ENCODE data around the gene INMT.

The INMT gene

DNA sequence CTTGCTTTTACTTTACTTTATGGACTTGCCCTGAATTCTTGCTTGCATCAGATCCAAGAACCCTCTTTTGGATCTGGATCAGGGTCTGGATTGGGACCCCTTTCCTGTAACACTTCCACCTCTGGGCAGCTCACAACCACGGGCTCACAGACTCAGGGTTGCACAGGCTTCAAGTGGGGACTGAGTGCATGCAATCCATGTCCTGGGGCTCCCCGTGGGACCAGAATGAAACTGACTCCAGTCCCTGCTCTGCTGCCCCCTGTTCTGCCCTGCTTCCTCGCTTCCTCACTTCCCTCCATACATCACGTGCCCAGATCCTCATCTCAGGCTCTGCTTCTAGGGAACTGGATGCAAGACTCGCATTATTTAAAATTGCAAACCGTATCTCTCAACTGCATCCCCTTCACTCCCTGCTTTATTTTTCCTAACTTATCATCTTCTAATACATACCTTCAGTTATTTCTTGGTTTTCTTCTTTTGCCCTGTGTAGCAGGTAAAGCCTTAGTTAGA, 23.3 kb upstream of the INMT start:
- no peak for DNase-seq (ENCODE audit: low spot score)

DNA sequence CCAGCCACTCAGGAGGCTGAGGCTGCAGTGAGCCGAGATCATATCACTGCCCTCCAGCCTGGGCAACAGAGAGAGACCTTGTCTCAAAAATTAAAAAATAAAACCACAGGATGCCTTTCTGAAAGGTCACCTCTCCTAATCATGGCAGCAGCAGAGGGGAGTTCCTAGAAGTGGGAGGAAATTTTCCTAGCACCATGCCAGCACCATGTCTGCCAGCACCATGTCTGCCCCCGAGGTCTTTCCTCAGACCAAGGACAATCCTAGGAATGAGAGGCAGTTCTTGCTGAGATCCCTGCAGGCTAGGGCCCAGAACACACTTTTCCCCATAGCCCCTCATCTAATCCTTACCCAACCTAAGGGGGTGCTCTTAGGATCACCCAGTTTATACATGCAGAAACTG, 22.3 kb upstream of the INMT start:
- no peak for DNase-seq (ENCODE audit: low spot score)

DNA sequence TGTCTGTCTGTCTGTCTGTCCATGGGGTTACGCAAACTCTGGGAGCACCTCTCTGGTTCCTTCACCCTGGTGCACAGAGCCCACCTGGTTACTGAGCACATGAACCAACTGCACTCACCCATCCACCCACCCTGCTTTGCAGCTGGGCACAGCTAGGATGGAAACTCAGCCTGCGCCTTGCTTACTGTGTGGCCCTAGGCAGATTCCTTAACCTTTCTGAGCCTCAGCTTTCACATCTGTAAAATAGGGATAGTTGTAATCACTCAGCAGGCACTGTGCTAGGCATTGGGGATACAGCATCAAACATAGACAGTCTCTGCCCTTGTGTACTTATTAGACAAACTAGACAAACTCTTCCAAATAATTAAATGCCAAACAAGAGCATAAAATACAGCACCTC, 21.8 kb upstream of the INMT start:
- DNase-seq (ENCODE audit: low spot score), result no peak

DNA sequence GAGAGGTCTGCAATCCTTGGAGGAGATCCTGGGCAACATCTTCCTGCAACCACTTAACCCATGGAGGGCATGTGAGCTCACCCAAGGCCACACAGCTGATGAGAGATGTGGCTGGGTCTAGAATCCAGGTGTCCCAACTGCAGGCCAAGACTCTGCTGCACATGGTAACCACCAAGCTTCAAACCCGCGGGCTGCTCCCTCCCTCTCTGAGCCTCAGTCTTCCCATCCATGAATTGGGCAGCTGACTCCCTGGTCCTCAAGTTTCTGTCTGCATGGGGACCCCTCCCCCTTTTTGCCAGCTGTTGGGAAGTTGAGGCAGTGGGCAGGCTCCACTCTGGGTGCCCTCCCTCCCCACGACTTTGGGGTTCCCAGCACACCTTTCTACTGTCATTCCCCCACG, 20.9 kb upstream of the INMT start:
- DNase-seq (ENCODE audit: low spot score), result no peak

- no peak for DNase-seq (ENCODE audit: low spot score)
These were observed 20.4 kb upstream of the INMT start for GRCh38 chr7:30731581-30731980.

- DNase-seq (ENCODE audit: low spot score), result no peak
These were observed 19.3 kb upstream of the INMT start for GRCh38 chr7:30732606-30733005.

DNA sequence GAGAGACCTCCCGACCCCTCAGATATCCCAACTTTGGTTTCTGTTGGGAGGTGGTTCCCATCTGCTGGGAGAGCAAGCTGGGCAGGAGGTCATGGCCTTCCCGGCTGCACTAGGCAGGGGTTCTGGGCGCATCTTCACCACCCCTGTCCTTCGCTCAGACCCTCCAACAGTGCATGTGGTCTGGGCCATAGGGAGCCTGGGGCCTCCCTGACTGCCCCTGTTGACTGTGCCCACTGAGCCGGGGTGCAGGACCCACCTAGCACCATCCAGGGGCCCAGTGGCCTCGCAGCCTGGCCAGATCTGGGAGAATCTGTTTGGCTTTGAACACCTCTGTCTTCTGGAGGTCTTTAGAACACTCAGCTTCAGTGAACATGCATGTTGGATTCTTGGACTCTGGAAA, 18.7 kb upstream of the INMT start:
- DNase-seq (ENCODE audit: low spot score), result no peak

- DNase-seq (ENCODE audit: low spot score), result no peak
These were observed 18.2 kb upstream of the INMT start for GRCh38 chr7:30733691-30734090.

DNA sequence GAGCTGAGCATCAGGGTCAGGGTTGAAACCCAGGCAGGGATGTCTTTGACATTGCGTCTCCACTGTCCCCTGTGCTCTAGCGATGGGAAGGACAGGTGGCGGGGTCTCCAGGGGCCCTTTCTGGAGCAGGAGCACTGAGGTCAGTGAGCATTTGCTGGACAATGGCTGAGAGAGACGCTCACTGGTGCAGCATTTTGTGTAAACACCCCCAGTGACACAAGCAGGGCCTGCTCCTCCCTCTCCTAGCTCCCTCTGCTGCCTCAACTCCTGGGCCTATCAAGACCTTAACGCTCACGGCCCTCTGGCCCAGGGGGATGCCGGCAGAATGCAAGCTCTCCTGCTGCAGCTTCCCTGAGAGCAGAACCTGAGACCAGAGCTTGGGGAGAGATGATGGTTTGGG, 17.4 kb upstream of the INMT start:
- DNase-seq (ENCODE audit: low spot score), result no peak

DNA sequence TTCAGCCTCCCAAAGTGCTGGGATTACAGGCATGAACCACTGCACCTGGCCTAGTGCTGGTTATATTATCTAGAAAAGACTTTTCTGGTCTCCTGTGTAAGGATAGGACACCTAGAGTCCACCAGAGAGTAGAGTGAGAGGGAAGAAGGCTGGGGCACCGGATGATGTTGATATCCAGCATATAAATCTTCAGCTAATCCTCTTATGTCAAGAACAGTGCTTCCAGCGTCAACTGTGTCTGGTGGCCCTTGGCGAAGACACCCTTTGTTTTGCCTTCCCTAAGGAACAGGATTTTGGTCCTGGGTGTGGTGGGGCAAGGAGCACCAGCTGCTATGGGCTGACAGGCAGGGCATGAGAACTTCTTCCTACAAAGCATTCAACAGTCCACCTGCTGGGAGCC, 16.3 kb upstream of the INMT start:
- DNase-seq (ENCODE audit: low spot score), result no peak

GRCh38 chr7:30736291-30736690, 15.6 kb upstream of the INMT start:
- DNase-seq (ENCODE audit: low spot score), result no peak

DNA sequence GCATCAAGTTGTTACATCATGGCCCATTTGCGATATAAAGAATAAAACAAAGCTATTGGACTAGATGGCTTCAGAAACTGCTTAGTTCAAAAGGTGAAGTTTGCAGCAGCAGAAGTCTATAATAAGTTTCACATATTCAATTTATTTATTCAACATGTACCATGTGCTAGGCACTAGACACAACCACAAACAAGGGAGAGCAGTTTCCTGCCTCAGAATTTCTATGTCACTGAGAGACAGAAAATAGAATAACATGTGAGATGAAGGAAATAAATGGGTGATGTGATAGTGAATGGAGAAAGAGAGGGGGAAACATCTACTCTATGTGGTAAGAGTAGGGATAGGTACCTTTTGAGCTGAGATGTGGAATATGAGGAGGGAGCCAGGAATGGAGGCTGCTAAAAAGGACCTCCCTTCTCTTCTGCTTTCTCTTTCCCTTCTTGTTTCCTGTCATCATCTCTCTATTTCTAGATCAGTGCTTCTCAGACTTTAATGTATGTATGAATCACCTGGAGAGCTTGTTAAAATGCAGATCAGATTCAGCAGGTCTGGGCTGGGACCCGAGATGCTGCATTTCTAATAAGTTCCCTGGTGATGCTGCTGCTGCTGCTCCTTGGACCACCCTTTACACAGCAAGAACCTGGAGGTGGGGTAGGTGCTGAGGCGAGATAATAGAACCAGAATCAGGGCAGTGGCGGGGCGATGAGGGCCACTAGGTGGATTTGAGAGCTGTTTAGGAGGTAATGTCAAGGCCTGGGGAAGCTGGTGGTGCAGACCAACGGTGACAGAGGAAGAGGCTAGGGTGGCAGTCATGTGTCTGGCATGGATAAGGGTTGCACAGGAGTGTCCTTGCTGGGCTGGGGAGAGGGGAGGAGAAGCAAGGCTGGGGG, 13.7 kb upstream of the INMT start:
- no peak for DNase-seq (ENCODE audit: low spot score)

DNA sequence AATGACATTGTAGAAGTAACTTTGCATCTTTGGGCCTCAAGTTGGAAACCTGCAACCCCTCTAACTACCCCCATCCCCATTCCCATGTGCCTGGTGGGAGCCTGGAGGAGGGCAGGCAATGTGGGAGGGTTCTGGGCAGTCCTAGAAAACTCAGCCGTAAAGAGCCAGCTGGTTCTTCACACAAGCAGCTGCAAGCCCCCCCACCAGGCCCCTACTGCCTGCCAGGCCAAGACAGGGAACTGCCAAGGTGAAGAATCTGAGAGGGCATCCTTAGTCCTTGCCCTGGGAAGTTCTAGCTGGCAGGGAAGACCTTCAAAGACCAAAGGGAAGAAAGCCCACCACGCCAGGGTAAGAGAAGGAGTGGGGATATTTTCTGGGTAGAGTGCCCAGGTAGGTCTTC, 12.2 kb upstream of the INMT start:
- no peak for DNase-seq (ENCODE audit: low spot score)

GRCh38 chr7:30740417-30741181, 11.3 kb upstream of the INMT start:
- peak; percentile 88 for DNase-seq (ENCODE audit: low spot score)

GRCh38 chr7:30741289-30741688, 10.6 kb upstream of the INMT start:
- no peak for DNase-seq (ENCODE audit: low spot score)

GRCh38 chr7:30743371-30744074, 8.4 kb upstream of the INMT start:
- peak; percentile 67 for DNase-seq (ENCODE audit: low spot score)

DNA sequence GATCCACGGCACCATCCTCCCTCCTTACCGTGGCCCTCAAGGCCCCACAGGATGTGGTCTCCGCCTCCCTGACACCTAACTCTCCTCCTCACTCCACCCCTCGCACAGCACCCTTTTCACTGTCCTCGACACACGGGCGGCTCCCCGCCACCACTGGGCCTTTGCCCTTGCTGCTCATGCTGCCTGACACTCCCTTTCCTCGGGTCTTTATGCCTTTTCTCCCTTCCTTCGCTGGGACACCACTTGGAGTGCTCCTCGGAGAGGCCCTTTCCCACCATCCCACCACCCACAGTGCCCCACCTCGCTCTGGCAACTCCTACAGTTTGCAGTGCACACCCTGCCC, 7.9 kb upstream of the INMT start:
- DNase-seq (ENCODE audit: low spot score), result no peak

GRCh38 chr7:30745261-30745941, 6.5 kb upstream of the INMT start:
- no peak for DNase-seq (ENCODE audit: low spot score)

DNA sequence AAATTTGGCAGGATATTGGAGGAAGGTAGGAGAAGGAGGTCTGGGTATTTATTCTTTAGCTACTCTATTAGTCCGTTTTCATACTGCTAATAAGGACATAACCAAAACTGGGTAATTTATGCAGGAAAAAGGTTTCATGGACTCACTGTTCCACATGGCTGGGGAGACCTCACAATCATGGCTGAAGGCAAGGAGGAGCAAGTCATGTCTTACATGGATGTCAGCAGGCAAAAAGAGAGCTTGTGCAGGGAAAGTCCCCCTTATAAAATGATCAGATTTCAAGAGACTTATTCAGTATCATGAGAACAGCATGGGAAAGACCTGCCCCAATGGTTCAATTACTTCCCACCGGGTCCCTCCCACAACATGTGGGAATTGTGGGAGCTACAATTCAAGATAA, 1.9 kb upstream of the INMT start:
- DNase-seq (ENCODE audit: low spot score), result no peak

DNA sequence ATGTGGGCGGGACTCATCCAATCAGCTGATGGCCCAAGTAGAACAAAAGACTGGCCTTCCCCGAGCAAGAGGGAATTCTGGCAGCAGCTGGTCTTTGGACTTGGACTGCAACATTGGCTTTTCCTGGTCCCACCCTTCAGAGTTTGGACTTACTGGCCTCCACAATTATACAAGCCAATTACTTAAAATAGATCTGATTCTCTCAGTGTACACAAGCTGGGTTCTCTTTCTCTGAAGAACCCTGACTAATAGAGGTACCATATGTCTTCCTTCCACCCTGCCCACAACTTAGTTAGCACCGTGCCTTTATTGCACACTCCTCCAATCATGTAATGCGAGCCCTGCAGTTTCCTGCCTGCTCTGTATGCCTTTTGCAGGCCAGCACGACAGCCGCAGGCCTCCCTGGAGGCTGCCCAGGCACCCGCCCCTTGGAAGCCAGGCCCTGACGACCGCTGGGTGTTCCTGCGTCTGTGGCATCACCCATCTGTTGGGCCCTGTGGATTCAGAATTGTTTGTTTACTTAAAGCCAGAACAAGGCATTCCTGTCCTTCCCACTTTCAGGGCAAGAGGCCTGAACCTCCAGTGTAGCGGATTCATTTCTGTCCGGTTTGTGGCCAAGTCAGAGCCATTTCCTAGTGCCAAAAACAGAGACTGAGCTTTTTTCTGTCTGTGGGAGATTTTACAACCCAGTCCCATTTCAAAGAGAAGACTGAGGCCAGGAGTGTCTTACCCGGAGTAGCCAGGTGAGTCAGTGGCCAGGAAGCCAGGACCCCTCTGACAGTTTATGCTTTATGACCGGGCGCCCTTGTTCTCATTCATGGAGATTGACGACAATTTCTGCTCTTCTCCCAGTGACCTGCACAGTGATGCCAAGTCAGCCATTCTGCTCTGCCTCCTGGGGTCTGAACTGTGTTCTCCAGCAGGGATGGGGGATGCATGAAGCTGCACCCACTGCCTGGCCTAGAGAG, 968 bp upstream of the INMT start:
- DNase-seq (ENCODE audit: low spot score), result peak; percentile 89

DNA sequence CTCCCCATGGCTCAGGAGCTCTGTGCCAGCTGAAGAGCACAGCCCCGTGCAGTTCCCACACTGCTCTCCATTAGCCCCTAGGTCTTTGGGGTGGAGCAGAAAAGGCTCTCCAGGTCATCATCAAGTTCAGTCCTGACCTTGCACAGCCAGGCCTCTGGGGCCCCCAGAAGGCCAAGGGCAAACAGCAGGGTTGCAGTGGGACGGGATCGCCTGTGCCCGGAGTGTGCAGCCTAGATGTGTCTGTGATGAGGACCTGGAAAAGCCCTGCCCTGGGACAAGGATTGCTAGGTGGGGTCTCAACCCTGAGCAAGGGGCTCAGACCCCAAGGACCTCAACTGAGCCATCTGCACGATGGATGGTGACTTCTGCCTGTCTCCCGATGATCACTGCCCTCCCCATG, 549 bp downstream of the INMT start:
- no peak for DNase-seq (ENCODE audit: low spot score)

Measured in AG08396 (cell line).